Measurements from ENCODE around the gene PC. TPM values are rescaled to one million over a fixed set of nuclear protein-coding genes. Genes with fewer than 3 reads are reported as not detected.

The PC gene
- total RNA-seq, 6 donors from 2014 or later: 5.0 to 49.9 (median 20.9) TPM

DNA sequence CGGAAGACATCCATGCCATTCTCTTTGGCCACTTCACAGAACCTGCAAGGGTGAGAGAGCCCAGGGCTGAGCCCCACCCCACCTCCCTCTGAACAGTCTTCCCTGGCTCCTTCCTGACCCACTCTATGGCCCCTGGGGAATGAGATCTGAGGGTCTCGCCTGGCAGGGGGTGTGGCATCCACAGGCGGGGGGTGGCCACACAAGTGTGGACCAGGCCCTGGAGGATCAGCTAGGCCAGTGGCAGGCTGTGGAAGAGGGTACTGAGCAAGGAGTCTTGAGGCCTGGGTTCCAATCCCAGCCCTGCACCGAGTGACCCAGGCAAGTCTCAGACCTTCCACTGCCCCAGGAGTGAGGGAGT, 107.0 kb downstream of the PC start:
- no peak for ATAC-seq (ENCODE audit: low FRiP score in 2 of 2)
- no peaks in the 10 kb centered on the region for H3K27me3 ChIP-seq
- peaks cover 0 to 25% (median 18%) of the 10 kb centered on the region in 4 donors for H3K36me3 ChIP-seq
- DNase-seq: no peak
- WGBS, 2 donors: 89 to 93% methylated on average over 1 to 4 of the region's 4 CpGs
- H3K27ac ChIP-seq: no peak overlapping the region
- H3K4me1 ChIP-seq: peaks cover 7 to 9% (median 8%) of the 10 kb centered on the region in 4 donors
- H3K9me3 ChIP-seq: no peaks in the 10 kb centered on the region
- TF ChIP-seq EP300 (IDR thresholded peaks at IDR 0.05): no peak
- TF ChIP-seq POLR2A (IDR thresholded peaks at IDR 0.05): no peak
- no peak for TF ChIP-seq CTCF (IDR thresholded peaks at IDR 0.05)
- TF ChIP-seq POLR2AphosphoS5 (IDR thresholded peaks at IDR 0.05): no peak
- no peak overlapping the region for H3K4me3 ChIP-seq

DNA sequence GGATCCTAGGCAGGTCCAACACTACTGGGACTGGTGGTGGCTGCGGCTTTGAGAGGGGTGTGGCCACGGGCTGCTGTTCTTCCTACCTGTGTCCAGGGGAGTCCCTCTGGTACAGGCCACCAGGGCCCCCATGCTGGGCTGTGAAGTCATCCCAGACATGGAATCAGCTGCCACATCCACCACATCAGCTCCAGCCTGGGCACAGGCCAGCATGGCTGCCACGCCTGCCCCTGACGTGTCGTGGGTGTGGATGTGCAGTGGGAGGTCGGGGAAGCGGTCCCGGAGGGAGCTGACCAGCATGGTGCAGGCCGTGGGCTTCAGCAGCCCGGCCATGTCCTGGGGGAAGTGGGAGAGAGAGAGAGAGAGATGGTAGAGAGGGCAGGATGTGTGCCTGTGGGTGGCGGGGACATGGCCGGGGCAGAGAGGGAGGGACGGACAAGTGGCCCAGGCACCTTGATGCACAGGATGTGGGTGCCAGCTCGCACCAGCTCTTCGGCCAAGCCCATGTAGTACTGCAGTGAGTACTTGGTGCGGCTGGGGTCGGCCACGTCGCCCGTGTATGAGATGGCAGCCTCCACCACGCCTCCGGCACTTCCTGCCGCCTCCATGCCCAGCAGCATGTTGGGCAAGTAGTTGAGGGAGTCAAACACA, 107.5 kb downstream of the PC start:
- peaks cover 6 to 8% (median 6%) of the 10 kb centered on the region in 4 donors for H3K4me1 ChIP-seq
- no peak overlapping the region for H3K27ac ChIP-seq
- DNase-seq (peak in 1 of 2 donors; percentile 66), ATAC-seq (ENCODE audit: low FRiP score in 2 of 2) (peak in 1 of 2 donors; percentile 2)
- H3K9me3 ChIP-seq: no peaks in the 10 kb centered on the region
- H3K27me3 ChIP-seq: no peaks in the 10 kb centered on the region
- peaks cover 0 to 30% (median 23%) of the 10 kb centered on the region in 4 donors for H3K36me3 ChIP-seq
- TF ChIP-seq POLR2A (IDR thresholded peaks at IDR 0.05): no peak
- TF ChIP-seq CTCF (IDR thresholded peaks at IDR 0.05): no peak
- TF ChIP-seq POLR2AphosphoS5 (IDR thresholded peaks at IDR 0.05): no peak
- TF ChIP-seq EP300 (IDR thresholded peaks at IDR 0.05): no peak
- WGBS, 2 donors: 91 to 94% methylated on average over 20 to 23 of the region's 23 CpGs
- no peak overlapping the region for H3K4me3 ChIP-seq

GRCh38 chr11:66850235-66850587, 108.0 kb downstream of the PC start:
- H3K4me3 ChIP-seq: no peak overlapping the region
- no peaks in the 10 kb centered on the region for H3K9me3 ChIP-seq
- peaks cover 0 to 35% (median 27%) of the 10 kb centered on the region in 4 donors for H3K36me3 ChIP-seq
- TF ChIP-seq POLR2A (IDR thresholded peaks at IDR 0.05) (no peak), EP300 (IDR thresholded peaks at IDR 0.05) (no peak), CTCF (IDR thresholded peaks at IDR 0.05) (no peak), POLR2AphosphoS5 (IDR thresholded peaks at IDR 0.05) (no peak)
- no peak for DNase-seq
- H3K27ac ChIP-seq: no peak overlapping the region
- H3K4me1 ChIP-seq: peaks cover under 1 to 3% (median 1%) of the 10 kb centered on the region in 4 donors
- ATAC-seq (ENCODE audit: low FRiP score in 2 of 2): no peak
- no peaks in the 10 kb centered on the region for H3K27me3 ChIP-seq
- WGBS, 2 donors: 97% methylated on average over 10 of the region's 10 CpGs; no CpG with 5 or more reads in 1 of the 2 donors

DNA sequence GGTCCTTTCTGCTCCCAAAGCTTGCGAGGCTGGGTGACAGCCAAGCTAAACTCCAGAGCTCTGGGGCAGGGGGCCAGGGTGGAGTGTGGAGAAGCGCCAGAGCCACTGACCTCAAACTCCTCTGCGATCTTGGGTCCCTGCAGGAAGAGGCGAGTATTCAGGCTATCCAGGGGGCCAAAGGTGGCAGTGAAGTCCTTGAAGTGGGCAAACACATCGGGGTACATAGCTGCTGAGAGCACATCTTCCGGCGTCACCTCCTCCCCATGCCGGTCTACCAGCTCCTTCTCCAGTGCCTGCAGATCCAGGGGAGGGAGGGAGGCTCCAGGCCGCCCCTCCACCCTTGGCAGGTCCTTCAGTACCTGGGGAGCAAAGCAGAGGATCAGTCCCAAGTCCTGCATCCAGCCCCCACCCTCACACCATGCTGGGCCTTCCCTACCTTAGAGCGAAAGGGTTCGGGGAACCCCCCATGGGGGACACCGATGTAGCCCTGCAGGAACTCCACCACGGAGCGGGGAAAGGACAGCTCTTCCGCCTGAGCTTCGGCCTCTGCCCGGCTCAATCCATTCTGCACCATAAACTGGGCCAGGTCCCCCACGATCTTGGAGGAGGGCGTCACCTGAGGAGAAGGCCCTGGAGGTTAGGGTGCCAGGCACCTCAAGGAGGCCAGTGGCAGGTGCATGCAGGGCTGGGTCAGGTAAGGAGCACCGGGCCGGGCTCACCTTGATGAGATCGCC, 108.5 kb downstream of the PC start:
- TF ChIP-seq POLR2AphosphoS5 (IDR thresholded peaks at IDR 0.05): no peak
- TF ChIP-seq POLR2A (IDR thresholded peaks at IDR 0.05): no peak
- no peak for TF ChIP-seq CTCF (IDR thresholded peaks at IDR 0.05)
- no peak for TF ChIP-seq EP300 (IDR thresholded peaks at IDR 0.05)
- H3K27me3 ChIP-seq: no peaks in the 10 kb centered on the region
- ATAC-seq (ENCODE audit: low FRiP score in 2 of 2) (no peak), DNase-seq (no peak)
- peaks cover 0 to 40% (median 28%) of the 10 kb centered on the region in 4 donors for H3K36me3 ChIP-seq
- no peak overlapping the region for H3K27ac ChIP-seq
- H3K4me3 ChIP-seq: no peak overlapping the region
- 87 to 91% methylated on average over 16 to 22 of the region's 22 CpGs for WGBS, 2 donors
- no peaks in the 10 kb centered on the region for H3K9me3 ChIP-seq
- peaks cover 1 to 5% (median 3%) of the 10 kb centered on the region in 4 donors for H3K4me1 ChIP-seq
